ENCODE data around the gene CLCA4.

The CLCA4 gene

DNA sequence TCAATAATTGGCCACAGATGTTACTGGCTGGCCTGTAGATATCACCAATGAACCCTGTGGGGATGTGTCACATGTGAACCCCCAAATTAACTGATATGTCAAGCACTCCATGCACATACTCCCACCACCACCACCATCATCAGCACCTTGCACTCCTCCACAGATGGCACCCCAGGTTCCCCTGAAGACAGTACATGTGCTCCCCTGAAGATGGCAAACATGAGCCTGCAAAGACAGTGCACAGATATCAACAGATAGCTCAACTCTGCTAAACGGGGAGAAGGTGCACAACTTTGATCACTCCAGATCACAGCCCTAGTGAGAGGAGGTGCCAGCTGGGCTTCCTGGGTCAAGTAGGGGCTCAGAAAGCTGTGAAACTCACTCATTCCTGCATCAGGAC, 74.4 kb downstream of the CLCA4 start:
- DNase-seq: no peak
